GM12878 (cell line): ENCODE results near the gene IFT25. TPM values are rescaled to one million over a fixed set of nuclear protein-coding genes. Genes with fewer than 3 reads are reported as not detected.

Experiments used
- ATAC-seq: fragments of 200-7000 bp; cut with Tn5 transposase; 3 replicates; pipeline ENCODE4 v1.9.1; 2020; ENCODE audit warnings: mild to moderate bottlenecking, moderate library complexity
- BruUV-seq: library from RNA; stranded (reverse); fragments of 400-500 nt; replicated peaks from 2 replicates; lab custom pipeline; 2021; lab: Mats Ljungman, UMichigan
- CTCF ChIA-PET: fragments of 300-600 bp; sonication (Branson Sonifier 250); formaldehyde crosslinking; extraction: SDS; loops from one replicate; lab custom pipeline; 2021; ENCODE audit warnings: inconsistent platforms; lab: Yijun Ruan, JAX
- POLR2A ChIA-PET: fragments of 350-600 bp; formaldehyde crosslinking; extraction: SDS; loops from one replicate; lab custom pipeline; 2021; ENCODE audit warnings: inconsistent platforms; lab: Charles Lee
- RAD21 ChIA-PET: fragments of 300-600 bp; sonication (Branson Sonifier 250); formaldehyde crosslinking; loops from one replicate; lab custom pipeline; 2023; ENCODE audit warnings: antibody characterized with exemption; ENCODE audit not compliant: unreplicated experiment; lab: Charles Lee
- SMC1A ChIA-PET: fragments of 300-600 bp; sonication (Branson Sonifier 250); formaldehyde crosslinking; loops from one replicate; lab custom pipeline; 2023; ENCODE audit not compliant: unreplicated experiment, uncharacterized antibody; lab: Charles Lee
- DNase-seq: peaks from one replicate; pipeline ENCODE4 v3.0.0-alpha.2; 2011; ENCODE audit warnings: low read depth, low spot score
- FAIRE-seq: peaks from 3 replicates; lab custom pipeline; 2011; peaks lifted over from hg19 to GRCh38; lab: Jason Lieb, UNC
- H2AFZ ChIP-seq: 2 replicates; pipeline ENCODE4 v1.6.0; 2011; ENCODE audit warnings: low read depth, low read length, control low read depth; ENCODE audit not compliant: control insufficient read depth
- H3K27ac ChIP-seq: 2 replicates; pipeline ENCODE4 v1.5.1; 2011; ENCODE audit warnings: control low read depth; ENCODE audit not compliant: control insufficient read depth, insufficient read depth
- H3K27me3 ChIP-seq, 2 experiments: replicated peaks in 1 of 2; 2 replicates each; pipeline versions ENCODE4 v1.6.0 to v1.6.1; 2011; ENCODE audit warnings: low read length in 1 of 2; ENCODE audit not compliant: control insufficient read depth in 2 of 2, insufficient read depth in 2 of 2
- H3K36me3 ChIP-seq, 2 experiments: 2 replicates each; pipeline ENCODE4 v1.5.1; 2011; ENCODE audit warnings: low read length in 1 of 2; ENCODE audit not compliant: control insufficient read depth in 2 of 2, insufficient read depth in 2 of 2
- H3K4me1 ChIP-seq: 2 replicates; pipeline ENCODE4 v1.6.1; 2011; ENCODE audit warnings: mild to moderate bottlenecking, low read length, moderate library complexity, mixed read lengths; ENCODE audit not compliant: control insufficient read depth, insufficient read depth
- H3K4me2 ChIP-seq: 2 replicates; pipeline ENCODE4 v1.6.0; 2011; ENCODE audit warnings: control low read depth; ENCODE audit not compliant: control insufficient read depth, insufficient read depth
- H3K4me3 ChIP-seq: fragments of 200-600 bp; sonication (generic); 2 replicates; pipeline ENCODE4 v1.5.1; 2016
- H3K79me2 ChIP-seq: 2 replicates; pipeline ENCODE4 v1.6.0; 2011; ENCODE audit warnings: low read length; ENCODE audit not compliant: control insufficient read depth, insufficient read depth
- H3K9ac ChIP-seq: 2 replicates; pipeline ENCODE4 v1.8.0; 2011; ENCODE audit warnings: low read length, control low read depth, mixed read lengths; ENCODE audit not compliant: control insufficient read depth, insufficient read depth
- H3K9me3 ChIP-seq: replicated peaks from 3 replicates; pipeline ENCODE4 v1.5.1; 2011; ENCODE audit warnings: mild to moderate bottlenecking, low read length; ENCODE audit not compliant: control insufficient read depth, insufficient read depth
- H4K20me1 ChIP-seq: 2 replicates; pipeline ENCODE4 v1.6.0; 2011; ENCODE audit not compliant: control insufficient read depth, insufficient read depth
- DPF2 ChIP-seq: fragments of 450-650 bp; IDR thresholded peaks from 2 replicates; pipeline ENCODE4 v1.6.1; 2017; ENCODE audit warnings: mild to moderate bottlenecking
- SREBF2 ChIP-seq: IDR thresholded peaks from 2 replicates; pipeline ENCODE4 v1.6.1; 2012; ENCODE audit warnings: mild to moderate bottlenecking, low read length
- YBX1 ChIP-seq: fragments of 450-650 bp; IDR thresholded peaks from 2 replicates; pipeline ENCODE4 v1.6.1; 2016; ENCODE audit warnings: antibody characterized with exemption
- ZNF207 ChIP-seq: fragments of 450-650 bp; IDR thresholded peaks from 2 replicates; pipeline ENCODE4 v1.6.1; 2014; ENCODE audit warnings: antibody characterized with exemption, mild to moderate bottlenecking, borderline replicate concordance
- ZSCAN29 ChIP-seq: fragments of 450-650 bp; IDR thresholded peaks from 2 replicates; pipeline ENCODE4 v1.6.1; 2017; ENCODE audit warnings: mild to moderate bottlenecking, moderate library complexity
- WGBS: methylation state at CpG from one replicate; pipeline ENCODE4 v1.1.6; 2016; ENCODE audit warnings: low lambda C conversion rate; ENCODE audit not compliant: insufficient replicate concordance, insufficient coverage; ENCODE audit errors: missing lambda C conversion rate; 5-methylcytosine and 5-hydroxymethylcytosine counted together
- in situ Hi-C: fragments of 300-500 bp; cut with MboI; formaldehyde crosslinking; loops from 9 replicates; pipeline ENCODE4 v1.14.3; 2018; ENCODE audit warnings: mixed read lengths
- intact Hi-C: fragments of 100-400 bp; cut with micrococcal nuclease; formaldehyde crosslinking; loops from one replicate; pipeline ENCODE4 v1.14.2; 2022; ENCODE audit not compliant: unreplicated experiment
- polyA plus RNA-seq, 11 experiments: library from polyadenylated mRNA; depleted of rRNA in 4 of 11; unstranded in 6 of 11; stranded (reverse) in 5 of 11; fragments of >200 nt; fragmentation: Nextera tagmentation in 4 of 11; fragmentation: Illumina TruSeq in 1 of 11; extraction: Ambion mirVana in 4 of 11; extraction: Trizol in 1 of 11; gene quantifications; 1 replicate in 1 of 11; 2 replicates in 10 of 11; pipeline versions ENCODE4 v1.2.1 to v1.2.3, GENCODE V29; 2011 to 2016; ENCODE audit warnings: inconsistent platforms in 2 of 11, missing spikeins in 2 of 11, low read depth in 1 of 11
- total RNA-seq, 4 experiments: library from RNA; depleted of rRNA in 3 of 4; stranded (reverse); fragments of >200 nt in 3 of 4; fragmentation: Illumina TruSeq in 1 of 4; extraction: Trizol in 1 of 4; gene quantifications; 2 replicates each; pipeline versions ENCODE4 v1.2.1 to v1.2.3, GENCODE V29; 2013 to 2021

IFT25 gene
- total and polyA plus RNA-seq, 10 of the 15 experiments (the other 5 are each of a cell fraction or from before 2014, with no cell fraction given), result 55.7 to 242 (median 131) TPM

DNA sequence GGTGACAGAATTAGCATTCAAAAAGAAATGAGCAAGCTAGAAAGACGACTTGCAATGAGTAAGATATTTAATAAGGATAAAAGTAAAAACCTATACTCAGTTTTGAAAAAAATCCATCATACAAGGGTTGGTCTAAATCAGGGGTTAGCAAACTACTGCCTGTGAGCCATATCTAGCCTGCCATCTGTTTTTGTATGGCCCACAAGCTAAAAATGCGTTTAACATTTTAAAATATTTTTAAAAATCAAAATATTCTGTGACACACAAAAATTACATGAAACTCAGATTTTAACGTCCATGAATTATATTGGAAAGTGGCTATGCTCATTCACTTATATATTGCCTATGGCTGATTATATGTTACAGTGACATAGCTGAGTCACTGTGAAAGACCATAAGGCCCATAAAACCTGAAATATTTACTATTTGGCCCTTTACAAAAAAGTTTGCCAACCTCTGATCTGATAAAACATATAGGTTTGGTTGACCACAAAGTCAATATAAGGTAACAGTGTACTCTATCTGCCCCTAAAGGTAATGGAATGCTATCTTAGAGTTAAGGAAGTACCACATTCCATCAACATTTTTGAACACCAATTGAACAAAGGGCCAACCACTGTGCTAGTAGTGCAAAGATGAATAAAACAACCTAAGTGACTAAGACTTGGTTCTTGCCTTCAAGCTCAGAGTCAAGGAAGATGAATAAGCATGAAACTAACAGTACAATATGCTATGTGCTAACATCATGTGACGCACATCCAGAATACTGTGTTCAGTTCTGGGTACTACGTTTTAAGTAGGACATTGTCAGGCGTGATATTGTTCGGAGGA is 3.2 kb downstream of the IFT25 start:
- TF ChIP-seq SREBF2, result no peak
- no peak for TF ChIP-seq ZSCAN29
- TF ChIP-seq YBX1, result no peak
- no peak for TF ChIP-seq DPF2
- no peak for TF ChIP-seq ZNF207
- DNase-seq (no peak), FAIRE-seq (peak; percentile 41), ATAC-seq (no peak)
- no peak overlapping the region for H3K9ac ChIP-seq
- H3K4me3 ChIP-seq, result no peak overlapping the region
- H3K4me2 ChIP-seq, result no peak overlapping the region
- ChIA-PET RAD21 (interaction anchor here (1.5 kb wide), 1 partner anchor 29 kb away, joined by 4 read pairs; no protein-coding TSS in a partner anchor), SMC1A (interaction anchor here (0.6 to 1.6 kb wide), 8 partner anchors 11 to 115 kb away, joined by 3 to 6 read pairs (median 4); no protein-coding TSS in a partner anchor), POLR2A (interaction anchor here (1.0 to 1.4 kb wide), 2 partner anchors 19 to 946 kb away, joined by 3 to 6 read pairs; no protein-coding TSS in a partner anchor), CTCF (interaction anchor here (1.0 to 3.4 kb wide), 5 partner anchors 12 to 138 kb away, joined by 3 to 18 read pairs (median 5); no protein-coding TSS in a partner anchor)
- H3K4me1 ChIP-seq, result peaks cover 3% of the 10 kb centered on the region; the same call in 1 of the 2 replicates
- H3K79me2 ChIP-seq, result peaks cover 39% of the 10 kb centered on the region
- no peaks in the 10 kb centered on the region for H3K27me3 ChIP-seq
- WGBS, result 92% methylated on average over 7 of the region's 7 CpGs
- H3K27ac ChIP-seq, result no peak overlapping the region
- intact Hi-C loops, result no loop called here
- no peaks in the 10 kb centered on the region for H4K20me1 ChIP-seq
- no peak overlapping the region for H2AFZ ChIP-seq
- H3K36me3 ChIP-seq, result no peaks in the 10 kb centered on the region
- in situ Hi-C loops, result loop anchor here (5.0 kb wide), 1 partner anchor 50 kb away; the partner anchor contains the start of gene DIO1
- no peaks in the 10 kb centered on the region; the same call in 2 of the 3 replicates for H3K9me3 ChIP-seq
- BruUV-seq, result no TSS peak
